ENCODE data around the gene TMEM175. TPM values are rescaled to one million over a fixed set of nuclear protein-coding genes. Genes with fewer than 3 reads are reported as not detected.

Gene TMEM175
- total RNA-seq, 2 donors from 2014 or later, result 20.2 to 24.0 TPM

DNA sequence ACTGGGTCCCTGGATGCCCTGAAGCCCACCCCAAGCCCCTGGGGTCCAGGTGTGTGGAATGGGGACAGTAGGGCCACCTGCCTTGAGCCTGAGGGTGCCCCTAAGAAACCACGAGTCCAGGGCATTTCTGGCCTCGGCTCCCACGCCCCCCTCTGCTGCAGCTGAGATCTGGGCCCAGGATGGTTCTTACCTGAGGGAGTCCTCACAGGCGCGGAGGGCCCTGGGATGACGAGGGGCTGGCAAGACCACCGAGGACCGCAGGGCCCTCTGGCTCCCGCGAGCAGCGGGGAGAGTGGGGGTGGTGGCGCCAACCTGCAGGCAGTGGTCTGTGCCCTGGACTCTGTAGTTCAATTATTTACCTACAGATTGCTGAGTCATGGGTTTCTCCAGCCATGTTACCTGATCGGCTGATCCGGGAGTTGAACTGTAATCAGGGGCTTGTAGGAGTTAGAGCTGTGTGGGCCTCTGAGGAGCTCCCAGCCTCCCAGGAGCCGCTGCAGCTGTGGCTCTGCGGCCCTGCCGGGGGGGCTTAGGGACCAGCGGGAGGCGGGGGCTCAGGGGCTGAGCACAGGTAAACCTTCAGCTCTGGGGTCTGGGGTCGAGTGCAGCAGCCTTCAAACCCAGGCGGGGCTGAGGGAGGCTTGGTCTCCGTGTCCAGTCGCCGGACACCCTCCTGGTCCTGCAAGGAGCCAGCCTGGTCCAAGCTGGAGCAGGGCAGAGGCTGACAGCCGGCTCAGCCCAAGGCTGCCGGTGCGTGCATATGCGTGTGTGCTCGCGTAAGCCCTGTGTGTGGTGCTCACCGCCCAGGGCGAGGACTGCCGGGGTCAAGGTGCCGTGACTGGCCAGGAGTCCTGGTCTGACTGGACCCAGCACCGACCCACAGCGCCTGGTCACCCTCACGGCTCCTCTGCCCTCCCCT, 61.1 kb downstream of the TMEM175 start, which contains the start of gene SLC26A1:
Gene SLC26A1, minus strand, starts transcription at position 294 of the 919 bp plus-strand sequence. CDS start 1,701 bp downstream, outside the sequence.
- no peak within 1 kb of the TSS for H3K27ac ChIP-seq
- no peak for DNase-seq (ENCODE audit: low spot score)

DNA sequence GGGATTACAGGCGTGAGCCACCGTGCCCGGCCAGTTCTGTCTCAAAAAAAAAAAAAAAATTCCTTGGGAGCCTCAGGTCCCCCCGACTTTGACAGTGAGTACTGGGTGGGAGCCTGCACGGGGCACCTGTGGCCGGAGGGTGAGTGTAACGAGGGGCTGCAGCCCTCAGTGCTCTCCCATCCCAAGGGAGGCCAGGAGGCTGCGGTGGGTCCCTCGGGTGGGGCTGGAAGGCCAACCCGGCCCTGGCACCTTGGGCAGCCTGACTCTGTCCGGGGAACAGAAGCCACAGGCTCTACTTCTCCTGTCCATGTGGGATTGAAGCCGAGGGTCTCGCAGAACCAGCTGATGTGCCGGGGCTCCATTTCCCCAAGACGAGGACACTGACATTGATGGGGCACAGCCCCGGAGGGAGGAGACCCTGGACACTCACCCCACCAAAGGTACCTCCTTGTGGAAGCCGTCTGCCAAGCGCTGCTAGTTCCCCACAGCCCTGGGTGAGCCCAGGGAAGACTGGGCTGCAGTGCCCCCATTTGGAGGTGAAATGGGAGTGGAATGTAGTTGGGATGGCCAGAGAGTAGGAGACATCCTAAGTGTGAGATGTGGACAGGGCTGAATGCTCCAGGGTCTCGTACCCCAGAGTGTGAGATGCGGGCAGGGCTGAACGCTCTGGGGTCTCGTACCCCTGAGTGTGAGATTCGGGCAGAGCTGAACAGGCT, 63.2 kb downstream of the TMEM175 start:
- no peak overlapping the region for H3K27ac ChIP-seq
- peaks cover 0 to 17% of the 10 kb centered on the region in 2 donors for H3K4me1 ChIP-seq
- no peaks in the 10 kb centered on the region for H3K9me3 ChIP-seq
- DNase-seq (ENCODE audit: low spot score), result no peak
- H3K27me3 ChIP-seq, result peaks cover 0 to 5% of the 10 kb centered on the region in 2 donors
- TF ChIP-seq, protein P1, sequence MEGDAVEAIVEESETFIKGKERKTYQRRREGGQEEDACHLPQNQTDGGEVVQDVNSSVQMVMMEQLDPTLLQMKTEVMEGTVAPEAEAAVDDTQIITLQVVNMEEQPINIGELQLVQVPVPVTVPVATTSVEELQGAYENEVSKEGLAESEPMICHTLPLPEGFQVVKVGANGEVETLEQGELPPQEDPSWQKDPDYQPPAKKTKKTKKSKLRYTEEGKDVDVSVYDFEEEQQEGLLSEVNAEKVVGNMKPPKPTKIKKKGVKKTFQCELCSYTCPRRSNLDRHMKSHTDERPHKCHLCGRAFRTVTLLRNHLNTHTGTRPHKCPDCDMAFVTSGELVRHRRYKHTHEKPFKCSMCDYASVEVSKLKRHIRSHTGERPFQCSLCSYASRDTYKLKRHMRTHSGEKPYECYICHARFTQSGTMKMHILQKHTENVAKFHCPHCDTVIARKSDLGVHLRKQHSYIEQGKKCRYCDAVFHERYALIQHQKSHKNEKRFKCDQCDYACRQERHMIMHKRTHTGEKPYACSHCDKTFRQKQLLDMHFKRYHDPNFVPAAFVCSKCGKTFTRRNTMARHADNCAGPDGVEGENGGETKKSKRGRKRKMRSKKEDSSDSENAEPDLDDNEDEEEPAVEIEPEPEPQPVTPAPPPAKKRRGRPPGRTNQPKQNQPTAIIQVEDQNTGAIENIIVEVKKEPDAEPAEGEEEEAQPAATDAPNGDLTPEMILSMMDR (IDR thresholded peaks at IDR 0.05), result no peak
- H3K4me3 ChIP-seq, result no peak overlapping the region
- H3K36me3 ChIP-seq, result no peaks in the 10 kb centered on the region

More for the DNA sequence above, 61.1 kb downstream of the TMEM175 start, which contains the start of gene SLC26A1:
- Histone ChIP-seq H3K36me3 (no peaks in the 10 kb centered on the region), H3K4me1 (peaks cover 0 to 17% of the 10 kb centered on the region in 2 donors), H3K4me3 (no peak within 1 kb of the TSS), H3K27me3 (no peaks in the 10 kb centered on the region), H3K9me3 (no peaks in the 10 kb centered on the region)
- TF ChIP-seq, protein P1 (IDR thresholded peaks at IDR 0.05), result no peak

DNA sequence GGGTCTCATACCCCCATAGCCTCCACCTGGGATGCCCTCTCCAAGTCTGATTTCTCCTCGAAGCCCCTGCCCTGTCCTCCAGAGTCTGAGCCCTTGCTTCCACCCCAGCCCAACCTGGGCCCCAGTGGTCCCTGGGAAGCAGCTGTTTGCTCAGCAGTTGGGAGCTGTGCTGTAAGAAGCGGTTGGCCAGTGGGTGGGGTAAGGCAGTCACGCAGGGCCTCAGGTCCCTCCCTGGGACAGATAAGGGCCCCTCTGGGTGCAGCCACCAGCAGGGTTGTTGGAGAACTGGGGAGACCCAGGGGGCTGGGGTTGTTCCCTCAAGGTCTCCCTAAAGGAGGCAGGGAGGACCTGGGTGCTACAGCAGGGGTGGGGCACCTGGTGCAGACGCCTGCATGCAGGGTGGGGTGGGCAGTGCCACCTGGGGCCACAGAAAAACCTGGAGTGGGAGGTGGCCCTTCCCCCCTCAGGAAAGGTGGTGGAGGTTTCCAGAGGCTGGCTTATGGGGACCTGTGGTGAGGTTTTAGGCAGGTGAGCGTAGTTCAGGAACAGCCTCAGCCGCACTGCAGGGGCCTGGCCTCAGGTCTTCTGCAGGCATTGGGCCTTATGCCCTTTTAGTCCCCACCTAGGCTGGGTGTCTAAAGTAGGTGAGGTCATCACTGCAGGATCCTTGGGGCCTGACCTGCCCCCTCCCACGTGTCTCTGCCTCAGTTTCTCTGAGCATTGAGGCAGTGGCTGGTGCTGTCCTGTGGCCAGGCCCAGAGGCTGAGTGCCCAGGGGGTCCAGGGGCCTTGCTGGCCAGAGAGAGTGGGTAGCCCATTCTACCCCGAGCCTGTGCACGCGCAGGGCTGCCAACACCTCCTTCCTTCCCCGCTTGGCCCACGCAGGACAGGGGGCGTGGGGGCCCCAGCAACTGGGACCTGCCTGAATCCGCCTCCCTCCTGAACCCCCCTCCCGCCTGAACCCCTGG, 64.1 kb downstream of the TMEM175 start:
- H3K36me3 ChIP-seq, result no peaks in the 10 kb centered on the region
- H3K4me1 ChIP-seq, result peaks cover 0 to 17% of the 10 kb centered on the region in 2 donors
- H3K27me3 ChIP-seq, result peaks cover 0 to 13% of the 10 kb centered on the region in 2 donors
- no peaks in the 10 kb centered on the region for H3K9me3 ChIP-seq
- TF ChIP-seq, protein P1 (IDR thresholded peaks at IDR 0.05), result no peak
- H3K4me3 ChIP-seq, result no peak overlapping the region
- H3K27ac ChIP-seq, result no peak overlapping the region
- no peak for DNase-seq (ENCODE audit: low spot score)

DNA sequence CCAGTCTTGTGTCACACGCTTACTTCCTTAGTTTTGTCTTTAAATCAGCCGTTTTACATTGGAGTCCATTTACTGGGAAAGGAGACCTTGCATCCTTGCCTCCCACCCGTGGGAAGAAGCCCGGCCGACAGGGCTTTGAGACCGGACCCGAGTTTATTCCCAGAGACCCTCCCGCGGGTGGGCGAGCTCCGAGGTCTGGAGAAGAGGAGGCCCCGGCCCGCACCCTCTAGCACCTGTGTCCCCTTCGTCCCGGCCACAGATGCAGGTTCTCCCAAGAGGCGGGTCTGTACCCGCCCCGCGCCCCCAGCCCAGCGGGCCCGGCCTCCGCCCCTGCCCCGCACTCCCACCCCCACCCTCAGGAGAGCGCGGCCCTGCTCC, 64.7 kb downstream of the TMEM175 start:
- peaks cover 4 to 20% of the 10 kb centered on the region in 2 donors for H3K27me3 ChIP-seq
- TF ChIP-seq, protein P1 (IDR thresholded peaks at IDR 0.05), result no peak
- DNase-seq (ENCODE audit: low spot score), result no peak

More for the DNA sequence above, 64.7 kb downstream of the TMEM175 start:
- no peak overlapping the region for H3K27ac ChIP-seq
- H3K9me3 ChIP-seq, result no peaks in the 10 kb centered on the region
- H3K4me1 ChIP-seq, result peaks cover 0 to 20% of the 10 kb centered on the region in 2 donors
- peak overlapping the region in 1 of 2 donors; percentile 48 for H3K4me3 ChIP-seq
- H3K36me3 ChIP-seq, result no peaks in the 10 kb centered on the region
